ENCODE measurements around the gene NDUFAF3.

DNA sequence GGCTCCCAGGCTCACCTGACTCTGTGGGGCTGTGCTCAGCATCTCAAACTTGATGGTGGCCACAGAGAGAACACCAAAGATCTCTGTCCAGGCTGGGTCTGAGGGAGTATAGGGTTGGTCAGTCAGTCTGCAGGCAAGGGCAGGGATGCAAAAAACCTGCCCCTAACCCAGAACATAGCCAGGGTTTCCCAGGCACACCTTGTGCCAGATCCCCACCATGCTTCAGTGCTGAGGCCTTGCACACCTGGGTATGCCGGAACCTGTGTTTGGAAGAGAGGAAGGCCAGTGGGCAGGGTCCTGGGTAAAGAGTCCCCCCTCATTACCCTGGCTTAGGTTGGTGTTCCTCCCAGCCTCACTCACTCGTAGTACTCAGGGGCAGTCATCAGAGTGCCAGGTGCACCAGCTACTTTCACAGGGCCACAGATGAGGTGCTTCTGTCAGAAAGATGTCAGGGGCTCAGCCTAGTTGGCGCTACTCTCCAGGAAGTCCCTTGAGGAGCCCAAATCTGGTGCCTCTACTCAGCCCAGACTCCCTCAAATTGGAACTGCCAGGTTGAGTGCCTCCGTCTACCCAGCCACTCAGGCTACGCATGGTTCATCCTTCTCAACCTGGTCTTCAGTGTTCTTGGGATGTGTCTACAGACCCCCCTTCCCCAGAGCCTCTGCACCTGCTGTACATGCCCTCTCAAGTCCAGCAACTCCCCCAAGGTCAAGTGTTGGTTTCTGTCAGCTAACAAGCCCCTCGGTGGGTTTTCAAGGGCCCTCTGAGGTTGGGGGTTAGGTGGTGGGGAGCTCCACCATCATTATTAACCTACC, 5.3 kb upstream of the NDUFAF3 start:
- TF ChIP-seq ZNF121 (tag by site-specific recombination; IDR thresholded peaks at IDR 0.05) = no peak
- TF ChIP-seq, protein P1, sequence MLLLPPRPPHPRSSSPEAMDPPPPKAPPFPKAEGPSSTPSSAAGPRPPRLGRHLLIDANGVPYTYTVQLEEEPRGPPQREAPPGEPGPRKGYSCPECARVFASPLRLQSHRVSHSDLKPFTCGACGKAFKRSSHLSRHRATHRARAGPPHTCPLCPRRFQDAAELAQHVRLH (tag by site-specific recombination; IDR thresholded peaks at IDR 0.05) = no peak
- TF ChIP-seq, protein P2, sequence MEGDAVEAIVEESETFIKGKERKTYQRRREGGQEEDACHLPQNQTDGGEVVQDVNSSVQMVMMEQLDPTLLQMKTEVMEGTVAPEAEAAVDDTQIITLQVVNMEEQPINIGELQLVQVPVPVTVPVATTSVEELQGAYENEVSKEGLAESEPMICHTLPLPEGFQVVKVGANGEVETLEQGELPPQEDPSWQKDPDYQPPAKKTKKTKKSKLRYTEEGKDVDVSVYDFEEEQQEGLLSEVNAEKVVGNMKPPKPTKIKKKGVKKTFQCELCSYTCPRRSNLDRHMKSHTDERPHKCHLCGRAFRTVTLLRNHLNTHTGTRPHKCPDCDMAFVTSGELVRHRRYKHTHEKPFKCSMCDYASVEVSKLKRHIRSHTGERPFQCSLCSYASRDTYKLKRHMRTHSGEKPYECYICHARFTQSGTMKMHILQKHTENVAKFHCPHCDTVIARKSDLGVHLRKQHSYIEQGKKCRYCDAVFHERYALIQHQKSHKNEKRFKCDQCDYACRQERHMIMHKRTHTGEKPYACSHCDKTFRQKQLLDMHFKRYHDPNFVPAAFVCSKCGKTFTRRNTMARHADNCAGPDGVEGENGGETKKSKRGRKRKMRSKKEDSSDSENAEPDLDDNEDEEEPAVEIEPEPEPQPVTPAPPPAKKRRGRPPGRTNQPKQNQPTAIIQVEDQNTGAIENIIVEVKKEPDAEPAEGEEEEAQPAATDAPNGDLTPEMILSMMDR (tag by site-specific recombination; IDR thresholded peaks at IDR 0.05) = no peak
- TF ChIP-seq ZNF423 (tag by site-specific recombination; IDR thresholded peaks at IDR 0.05) = no peak
- TF ChIP-seq YY2 (tag by site-specific recombination; IDR thresholded peaks at IDR 0.05) = no peak
- TF ChIP-seq ZSCAN30 (tag by site-specific recombination; IDR thresholded peaks at IDR 0.05) = no peak
